Mesothelial cell of epicardium (in vitro differentiated cells): ENCODE measurements around the gene MAP7D2. TPM values are rescaled to one million over a fixed set of nuclear protein-coding genes. Genes with fewer than 3 reads are reported as not detected.

ENCODE experiments used
- DNase-seq, 2 experiments: peaks; one replicate each; pipeline ENCODE4 v3.0.0; 2021; ENCODE audit warnings: low spot score in 2 of 2; ENCODE audit not compliant: unreplicated experiment in 2 of 2
- H3K27ac Mint-ChIP-seq: 2 replicates; pipeline ENCODE4 v1.8.0; 2021; ENCODE audit warnings: mixed read lengths
- H3K27me3 Mint-ChIP-seq: 2 replicates; pipeline ENCODE4 v1.8.0; 2021; ENCODE audit warnings: low read depth, mixed read lengths
- H3K36me3 Mint-ChIP-seq: 2 replicates; pipeline ENCODE4 v1.8.0; 2021; ENCODE audit warnings: mixed read lengths
- H3K4me1 Mint-ChIP-seq: 2 replicates; pipeline ENCODE4 v1.8.0; 2021; ENCODE audit warnings: mixed read lengths
- H3K4me3 Mint-ChIP-seq: 2 replicates; pipeline ENCODE4 v1.8.0; 2021; ENCODE audit warnings: mild to moderate bottlenecking, moderate library complexity, mixed read lengths
- H3K9me3 Mint-ChIP-seq: 2 replicates; pipeline ENCODE4 v1.8.0; 2021; ENCODE audit warnings: mixed read lengths
- CTCF ChIP-seq: fragments of 200-600 bp; sonication (generic); IDR thresholded peaks from one replicate; pipeline ENCODE4 v1.5.0; 2021; ENCODE audit warnings: antibody characterized with exemption; ENCODE audit not compliant: unreplicated experiment
- total RNA-seq: library from RNA; stranded (reverse); gene quantifications from 3 replicates; pipeline ENCODE4 v1.2.1, GENCODE V29; 2021

The MAP7D2 gene
- total RNA-seq, 1 donor from 2014 or later: 1.3 TPM

- TF ChIP-seq CTCF: no peak
- Mint-ChIP-seq H3K4me3 (no peak overlapping the region), H3K9me3 (peaks cover 10% of the 10 kb centered on the region), H3K36me3 (no peaks in the 10 kb centered on the region), H3K27me3 (peaks cover 1% of the 10 kb centered on the region), H3K27ac (no peak overlapping the region), H3K4me1 (no peaks in the 10 kb centered on the region)
- no peak for DNase-seq
These were observed 55.6 kb downstream of the MAP7D2 start for GRCh38 chrX:20060961-20061748.

- no peak for TF ChIP-seq CTCF
- Mint-ChIP-seq H3K36me3 (no peaks in the 10 kb centered on the region), H3K4me1 (no peaks in the 10 kb centered on the region), H3K27me3 (peaks cover 2% of the 10 kb centered on the region), H3K9me3 (peaks cover 11% of the 10 kb centered on the region), H3K4me3 (no peak overlapping the region), H3K27ac (no peak overlapping the region)
- DNase-seq: no peak
These were observed 57.1 kb downstream of the MAP7D2 start for GRCh38 chrX:20059467-20060128.

GRCh38 chrX:20057479-20057878 lies 59.2 kb downstream of the MAP7D2 start:
- peaks cover 2% of the 10 kb centered on the region for H3K27me3 Mint-ChIP-seq
- no peak overlapping the region for H3K27ac Mint-ChIP-seq
- no peak overlapping the region for H3K4me3 Mint-ChIP-seq

GRCh38 chrX:20056704-20057103 lies 60.0 kb downstream of the MAP7D2 start:
- H3K4me1 Mint-ChIP-seq: no peaks in the 10 kb centered on the region

More at GRCh38 chrX:20057479-20057878, 59.2 kb downstream of the MAP7D2 start:
- DNase-seq: no peak
- TF ChIP-seq CTCF: no peak
- peaks cover 16% of the 10 kb centered on the region for H3K9me3 Mint-ChIP-seq
- H3K4me1 Mint-ChIP-seq: no peaks in the 10 kb centered on the region
- no peaks in the 10 kb centered on the region for H3K36me3 Mint-ChIP-seq

GRCh38 chrX:20053537-20053936 lies 63.2 kb downstream of the MAP7D2 start:
- Mint-ChIP-seq H3K36me3 (no peaks in the 10 kb centered on the region), H3K27ac (no peak overlapping the region), H3K4me1 (no peaks in the 10 kb centered on the region), H3K9me3 (peaks cover 27% of the 10 kb centered on the region), H3K27me3 (peaks cover 2% of the 10 kb centered on the region), H3K4me3 (no peak overlapping the region)
- no peak for DNase-seq
- no peak for TF ChIP-seq CTCF

More at GRCh38 chrX:20056704-20057103, 60.0 kb downstream of the MAP7D2 start:
- no peak for DNase-seq
- no peak overlapping the region for H3K4me3 Mint-ChIP-seq
- H3K27me3 Mint-ChIP-seq: peaks cover 2% of the 10 kb centered on the region
- no peak overlapping the region for H3K27ac Mint-ChIP-seq
- H3K36me3 Mint-ChIP-seq: no peaks in the 10 kb centered on the region
- H3K9me3 Mint-ChIP-seq: peaks cover 21% of the 10 kb centered on the region
- TF ChIP-seq CTCF: no peak
